ENCODE measurements around the gene TECR.

Gene TECR

GRCh38 chr19:14595558-14595957 is 66.2 kb downstream of the TECR start:
- no peaks in the 10 kb centered on the region for H3K27me3 ChIP-seq (ENCODE audit: low read length)
- no peaks in the 10 kb centered on the region for H3K9me3 ChIP-seq (ENCODE audit: insufficient read depth, low read length)
- no peak overlapping the region for H3K9ac ChIP-seq (ENCODE audit: low read length)
- H3K9me2 ChIP-seq (replicated peaks; ENCODE audit: insufficient read depth, low read length), result no peaks in the 10 kb centered on the region
- H3K36me3 ChIP-seq (ENCODE audit: low read length), result no peaks in the 10 kb centered on the region
- no peak overlapping the region for H3K4me3 ChIP-seq (ENCODE audit: insufficient read depth, low read length, poor library complexity, severe bottlenecking)
- no peak overlapping the region for H3K4me2 ChIP-seq (ENCODE audit: low read depth, low read length, poor library complexity, severe bottlenecking)
- H3F3A ChIP-seq (ENCODE audit: insufficient read depth), result no peaks in the 10 kb centered on the region; the same call in 1 of the 2 replicates
- H3K27ac ChIP-seq (ENCODE audit: low read depth, low read length), result no peak overlapping the region
- no peaks in the 10 kb centered on the region for H4K20me1 ChIP-seq (ENCODE audit: low read depth, low read length)
- H3K79me2 ChIP-seq (ENCODE audit: insufficient read depth, low read length), result no peaks in the 10 kb centered on the region
- TF ChIP-seq EZH2phosphoT487 (conservative IDR thresholded peaks at IDR 0.05; ENCODE audit: low read length) (no peak), CTCF (IDR thresholded peaks at IDR 0.05; ENCODE audit: insufficient read depth, low read length, poor library complexity, severe bottlenecking) (no peak)
- no peak overlapping the region for H2AFZ ChIP-seq (ENCODE audit: low read depth, low read length, severe bottlenecking)

GRCh38 chr19:14599548-14600147 is 70.3 kb downstream of the TECR start:
- no peaks in the 10 kb centered on the region for H3K27me3 ChIP-seq (ENCODE audit: low read length)
- no peak overlapping the region for H3K4me3 ChIP-seq (ENCODE audit: insufficient read depth, low read length, poor library complexity, severe bottlenecking)
- H3K9me3 ChIP-seq (ENCODE audit: insufficient read depth, low read length), result no peaks in the 10 kb centered on the region
- H3F3A ChIP-seq (ENCODE audit: insufficient read depth), result peaks cover 14% of the 10 kb centered on the region
- no peak overlapping the region for H3K4me2 ChIP-seq (ENCODE audit: low read depth, low read length, poor library complexity, severe bottlenecking)
- no peak overlapping the region for H3K27ac ChIP-seq (ENCODE audit: low read depth, low read length)
- no peaks in the 10 kb centered on the region for H3K9me2 ChIP-seq (replicated peaks; ENCODE audit: insufficient read depth, low read length)
- H3K36me3 ChIP-seq (ENCODE audit: low read length), result no peaks in the 10 kb centered on the region
- no peaks in the 10 kb centered on the region for H3K79me2 ChIP-seq (ENCODE audit: insufficient read depth, low read length)
- no peak overlapping the region for H3K9ac ChIP-seq (ENCODE audit: low read length)
- TF ChIP-seq EZH2phosphoT487 (conservative IDR thresholded peaks at IDR 0.05; ENCODE audit: low read length) (no peak), CTCF (IDR thresholded peaks at IDR 0.05; ENCODE audit: insufficient read depth, low read length, poor library complexity, severe bottlenecking) (no peak)
- H2AFZ ChIP-seq (ENCODE audit: low read depth, low read length, severe bottlenecking), result no peak overlapping the region
- no peaks in the 10 kb centered on the region for H4K20me1 ChIP-seq (ENCODE audit: low read depth, low read length)

- Histone ChIP-seq H3K9ac (ENCODE audit: low read length) (peak overlapping the region; percentile 13; the same call in 1 of the 2 replicates), H3K27me3 (ENCODE audit: low read length) (no peaks in the 10 kb centered on the region), H3K4me3 (ENCODE audit: insufficient read depth, low read length, poor library complexity, severe bottlenecking) (no peak overlapping the region), H3F3A (ENCODE audit: insufficient read depth) (peaks cover 17% of the 10 kb centered on the region), H3K9me3 (ENCODE audit: insufficient read depth, low read length) (no peaks in the 10 kb centered on the region), H3K9me2 (replicated peaks; ENCODE audit: insufficient read depth, low read length) (no peaks in the 10 kb centered on the region), H3K27ac (ENCODE audit: low read depth, low read length) (peak overlapping the region; percentile 85), H3K36me3 (ENCODE audit: low read length) (no peaks in the 10 kb centered on the region), H4K20me1 (ENCODE audit: low read depth, low read length) (no peaks in the 10 kb centered on the region), H3K79me2 (ENCODE audit: insufficient read depth, low read length) (no peaks in the 10 kb centered on the region), H2AFZ (ENCODE audit: low read depth, low read length, severe bottlenecking) (no peak overlapping the region), H3K4me2 (ENCODE audit: low read depth, low read length, poor library complexity, severe bottlenecking) (peak overlapping the region; percentile 52)
- TF ChIP-seq EZH2phosphoT487 (conservative IDR thresholded peaks at IDR 0.05; ENCODE audit: low read length) (no peak), CTCF (IDR thresholded peaks at IDR 0.05; ENCODE audit: insufficient read depth, low read length, poor library complexity, severe bottlenecking) (no peak)
These were observed 74.6 kb downstream of the TECR start for GRCh38 chr19:14603990-14604387.
